Measurements from ENCODE around the gene SERTAD3.

DNA sequence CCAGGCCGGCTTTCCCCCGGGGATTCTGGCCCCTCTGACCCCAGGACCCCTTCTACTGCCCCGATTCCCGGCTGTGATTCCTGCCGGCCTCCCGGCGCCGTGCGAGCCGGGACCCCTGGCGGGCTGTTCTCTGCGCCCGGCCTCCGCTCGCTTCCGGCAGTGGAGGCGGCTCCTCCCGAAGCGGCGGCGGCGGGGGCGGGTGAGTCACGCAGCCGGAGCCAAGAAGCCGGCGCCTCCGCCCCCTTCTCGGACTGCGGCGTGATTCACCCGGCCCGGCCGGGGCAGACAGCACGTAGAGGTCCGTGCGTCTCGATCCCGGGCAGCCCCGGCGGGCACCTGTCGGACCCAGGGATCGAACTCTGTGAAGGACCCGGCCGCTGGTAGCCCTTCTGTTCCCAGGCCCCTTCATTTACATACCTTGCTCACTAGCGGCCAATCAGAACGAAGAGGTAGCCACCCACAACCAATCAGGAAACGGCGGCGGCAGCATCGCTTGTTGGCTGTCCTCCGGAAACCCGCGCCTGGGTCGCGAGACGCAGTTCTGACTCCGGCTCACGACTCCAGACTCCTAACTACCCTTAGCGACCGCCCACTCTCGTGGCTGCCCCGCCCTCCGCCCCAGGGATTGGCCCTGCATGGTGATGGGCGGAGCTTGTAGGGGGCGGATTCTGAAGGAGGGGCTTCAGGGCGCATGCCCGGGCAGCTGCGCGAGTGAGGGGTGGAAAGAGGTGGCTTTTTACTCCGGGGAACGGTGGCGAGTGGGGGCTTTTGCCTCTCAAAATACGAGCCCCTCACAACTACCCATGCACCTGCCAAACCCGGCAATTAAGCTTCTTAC lies 18.5 kb downstream of the SERTAD3 start, which contains the start of gene SERTAD1:
- TF ChIP-seq, protein P1, sequence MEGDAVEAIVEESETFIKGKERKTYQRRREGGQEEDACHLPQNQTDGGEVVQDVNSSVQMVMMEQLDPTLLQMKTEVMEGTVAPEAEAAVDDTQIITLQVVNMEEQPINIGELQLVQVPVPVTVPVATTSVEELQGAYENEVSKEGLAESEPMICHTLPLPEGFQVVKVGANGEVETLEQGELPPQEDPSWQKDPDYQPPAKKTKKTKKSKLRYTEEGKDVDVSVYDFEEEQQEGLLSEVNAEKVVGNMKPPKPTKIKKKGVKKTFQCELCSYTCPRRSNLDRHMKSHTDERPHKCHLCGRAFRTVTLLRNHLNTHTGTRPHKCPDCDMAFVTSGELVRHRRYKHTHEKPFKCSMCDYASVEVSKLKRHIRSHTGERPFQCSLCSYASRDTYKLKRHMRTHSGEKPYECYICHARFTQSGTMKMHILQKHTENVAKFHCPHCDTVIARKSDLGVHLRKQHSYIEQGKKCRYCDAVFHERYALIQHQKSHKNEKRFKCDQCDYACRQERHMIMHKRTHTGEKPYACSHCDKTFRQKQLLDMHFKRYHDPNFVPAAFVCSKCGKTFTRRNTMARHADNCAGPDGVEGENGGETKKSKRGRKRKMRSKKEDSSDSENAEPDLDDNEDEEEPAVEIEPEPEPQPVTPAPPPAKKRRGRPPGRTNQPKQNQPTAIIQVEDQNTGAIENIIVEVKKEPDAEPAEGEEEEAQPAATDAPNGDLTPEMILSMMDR (IDR thresholded peaks at IDR 0.05), result peak; percentile 30 to 87 (median 87)
- peak; percentile 98 for TF ChIP-seq POLR2A (IDR thresholded peaks at IDR 0.05)
